ENCODE measurements around the gene TCIRG1. TPM values are rescaled to one million over a fixed set of nuclear protein-coding genes. Genes with fewer than 3 reads are reported as not detected.

The TCIRG1 gene
- polyA plus RNA-seq, 1 donor = 83.1 TPM

DNA sequence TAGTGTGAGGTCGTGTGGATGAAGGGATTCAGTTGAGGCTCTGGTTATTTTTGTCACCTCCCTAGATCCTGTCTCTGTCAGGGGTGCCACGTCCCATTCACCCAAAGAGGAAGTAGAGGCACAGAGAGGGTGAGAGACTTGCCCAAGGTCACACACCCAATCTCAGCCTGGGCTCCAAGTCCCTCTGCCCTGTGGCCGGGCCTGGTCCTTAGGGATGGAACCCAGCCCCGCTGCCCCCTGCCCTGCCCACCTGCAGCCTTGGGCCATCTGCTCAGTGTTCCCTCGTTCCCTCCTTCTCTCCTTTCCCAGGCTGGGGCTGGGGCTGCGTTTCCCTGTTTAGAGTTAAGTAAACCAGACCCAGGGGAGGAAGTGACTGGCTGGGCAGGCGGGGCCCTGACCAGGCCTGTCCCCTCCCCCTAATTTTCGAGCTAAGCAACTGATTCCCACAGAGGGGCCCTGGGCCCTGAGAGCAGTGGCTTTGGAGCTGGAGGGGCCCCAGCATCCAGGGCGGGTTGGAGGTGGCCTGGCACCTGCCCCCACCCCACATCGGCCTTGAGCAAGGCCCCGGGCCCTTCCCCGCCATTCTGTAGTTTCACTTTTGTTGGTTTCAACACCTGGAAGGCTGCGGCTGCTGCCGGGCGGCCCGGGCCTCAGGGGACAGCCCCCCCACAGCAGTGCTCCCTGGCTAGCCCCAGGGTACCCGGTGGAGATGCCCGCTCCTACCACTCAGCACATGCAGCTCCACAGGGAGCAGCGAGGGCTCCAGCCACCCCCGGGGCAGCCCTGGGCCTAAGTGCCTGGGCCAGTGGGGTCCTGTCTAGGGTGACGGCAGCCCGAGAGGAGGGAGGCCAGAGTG, 1.5 kb downstream of the TCIRG1 start:
- Histone ChIP-seq H3K27me3 (ENCODE audit: control insufficient read depth, insufficient read depth, low read length) (no peaks in the 10 kb centered on the region), H3K27ac (ENCODE audit: low read length) (peak overlapping the region; percentile 71), H3K9me3 (ENCODE audit: control insufficient read depth, low read depth, low read length) (no peaks in the 10 kb centered on the region), H3K36me3 (ENCODE audit: control insufficient read depth, insufficient read depth, low read length) (peaks cover 39% of the 10 kb centered on the region), H3K4me1 (ENCODE audit: control insufficient read depth, insufficient read depth, low read length) (peaks cover 38% of the 10 kb centered on the region), H3K4me3 (ENCODE audit: low read length) (peak overlapping the region; percentile 81)
- no CpG with 5 or more reads among the region's 22 CpGs for WGBS (ENCODE audit: insufficient coverage, low lambda C conversion rate)
- DNase-seq = peak; percentile 52 to 85

DNA sequence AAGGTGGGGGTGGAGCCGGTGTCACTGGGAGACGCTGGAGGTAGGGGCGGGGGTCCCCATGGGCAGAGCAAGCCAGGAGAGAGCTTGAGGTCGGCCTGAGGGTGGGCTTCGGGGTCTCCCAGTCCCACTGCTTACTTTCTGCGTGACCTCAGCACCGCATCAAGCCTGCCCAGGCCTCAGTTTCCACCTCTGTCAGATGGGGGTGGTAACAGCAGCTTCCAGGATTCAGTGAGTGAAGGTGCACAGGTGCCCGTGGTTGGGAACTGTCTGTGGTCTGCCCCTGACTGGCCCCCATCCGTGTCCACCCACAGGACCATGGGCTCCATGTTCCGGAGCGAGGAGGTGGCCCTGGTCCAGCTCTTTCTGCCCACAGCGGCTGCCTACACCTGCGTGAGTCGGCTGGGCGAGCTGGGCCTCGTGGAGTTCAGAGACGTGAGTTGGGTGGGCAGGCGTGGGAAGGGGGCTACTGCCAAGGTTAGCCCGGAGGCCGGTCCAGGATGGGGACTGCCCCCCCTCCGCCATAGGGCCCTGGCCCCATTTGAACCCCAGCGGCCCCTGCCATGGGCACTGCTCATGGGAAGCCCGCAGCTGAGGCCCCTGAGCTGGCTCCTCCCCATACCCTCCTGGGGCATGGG, 2.2 kb downstream of the TCIRG1 start:
- no CpG with 5 or more reads among the region's 23 CpGs for WGBS (ENCODE audit: insufficient coverage, low lambda C conversion rate)
- peak overlapping the region; percentile 81 for H3K4me3 ChIP-seq (ENCODE audit: low read length)
- H3K9me3 ChIP-seq (ENCODE audit: control insufficient read depth, low read depth, low read length) = no peaks in the 10 kb centered on the region
- DNase-seq = no peak
- no peaks in the 10 kb centered on the region for H3K27me3 ChIP-seq (ENCODE audit: control insufficient read depth, insufficient read depth, low read length)
- peaks cover 38% of the 10 kb centered on the region for H3K4me1 ChIP-seq (ENCODE audit: control insufficient read depth, insufficient read depth, low read length)
- H3K27ac ChIP-seq (ENCODE audit: low read length) = peak overlapping the region; percentile 71
- H3K36me3 ChIP-seq (ENCODE audit: control insufficient read depth, insufficient read depth, low read length) = peaks cover 44% of the 10 kb centered on the region

DNA sequence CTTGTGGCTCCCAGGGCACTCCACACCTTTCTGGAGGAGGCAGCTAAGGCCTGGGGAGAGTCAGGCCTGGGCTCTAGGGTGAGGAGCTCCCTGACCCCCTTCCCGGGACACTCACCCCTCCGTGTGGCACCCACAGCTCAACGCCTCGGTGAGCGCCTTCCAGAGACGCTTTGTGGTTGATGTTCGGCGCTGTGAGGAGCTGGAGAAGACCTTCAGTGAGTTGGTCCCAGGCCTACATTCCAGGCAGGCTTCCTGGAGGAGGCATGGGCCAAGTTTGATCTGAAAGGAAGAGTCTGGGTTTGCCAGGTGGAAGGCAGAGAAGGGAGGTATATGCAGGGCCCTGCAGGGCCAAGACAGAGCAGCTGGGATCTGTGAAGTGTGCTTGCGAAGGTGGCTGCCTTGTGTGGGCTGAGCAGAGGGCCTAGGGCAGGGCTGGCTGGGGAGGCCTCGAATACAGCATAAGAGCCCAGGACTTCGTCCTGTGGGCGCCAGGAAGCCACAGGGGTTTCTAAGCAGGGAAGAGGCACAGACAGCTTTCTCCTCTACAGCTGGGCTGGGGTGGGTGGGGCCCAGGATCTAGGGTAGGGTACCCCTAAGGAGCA, 2.9 kb downstream of the TCIRG1 start:
- Histone ChIP-seq H3K27ac (ENCODE audit: low read length) (no peak overlapping the region), H3K9me3 (ENCODE audit: control insufficient read depth, low read depth, low read length) (no peaks in the 10 kb centered on the region), H3K4me3 (ENCODE audit: low read length) (no peak overlapping the region), H3K4me1 (ENCODE audit: control insufficient read depth, insufficient read depth, low read length) (peaks cover 38% of the 10 kb centered on the region), H3K36me3 (ENCODE audit: control insufficient read depth, insufficient read depth, low read length) (peaks cover 46% of the 10 kb centered on the region), H3K27me3 (ENCODE audit: control insufficient read depth, insufficient read depth, low read length) (no peaks in the 10 kb centered on the region)
- no CpG with 5 or more reads among the region's 12 CpGs for WGBS (ENCODE audit: insufficient coverage, low lambda C conversion rate)
- DNase-seq = no peak

DNA sequence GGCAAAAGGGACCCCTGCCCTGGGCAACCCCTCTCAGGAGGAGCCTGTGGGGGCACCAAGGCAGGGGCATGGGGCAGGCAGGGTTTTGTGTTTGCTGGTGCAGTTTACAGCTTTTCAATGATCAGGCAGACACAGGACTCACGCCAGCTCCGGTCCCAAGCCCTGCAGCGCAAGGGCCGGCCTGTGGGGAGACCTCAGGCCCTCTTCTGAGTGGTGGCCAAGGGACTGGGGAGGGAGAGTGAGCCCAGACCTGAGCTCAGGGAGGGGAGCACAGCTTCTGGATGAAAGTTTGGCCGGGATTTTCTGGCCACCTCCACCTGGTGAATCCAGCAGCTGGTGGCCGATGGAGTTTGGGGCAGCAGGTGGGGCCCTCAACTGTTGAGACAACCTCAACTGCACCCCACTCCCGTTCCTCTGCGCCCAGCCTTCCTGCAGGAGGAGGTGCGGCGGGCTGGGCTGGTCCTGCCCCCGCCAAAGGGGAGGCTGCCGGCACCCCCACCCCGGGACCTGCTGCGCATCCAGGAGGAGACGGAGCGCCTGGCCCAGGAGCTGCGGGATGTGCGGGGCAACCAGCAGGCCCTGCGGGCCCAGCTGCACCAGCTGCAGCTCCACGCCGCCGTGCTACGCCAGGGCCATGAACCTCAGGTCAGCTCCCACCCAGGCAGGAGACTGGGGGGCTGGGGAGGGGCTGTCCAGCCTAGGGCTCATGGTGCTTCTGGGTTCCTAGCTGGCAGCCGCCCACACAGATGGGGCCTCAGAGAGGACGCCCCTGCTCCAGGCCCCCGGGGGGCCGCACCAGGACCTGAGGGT, 3.6 kb downstream of the TCIRG1 start:
- Histone ChIP-seq H3K36me3 (ENCODE audit: control insufficient read depth, insufficient read depth, low read length) (peaks cover 46% of the 10 kb centered on the region), H3K9me3 (ENCODE audit: control insufficient read depth, low read depth, low read length) (no peaks in the 10 kb centered on the region), H3K4me1 (ENCODE audit: control insufficient read depth, insufficient read depth, low read length) (peaks cover 38% of the 10 kb centered on the region), H3K27ac (ENCODE audit: low read length) (peak overlapping the region; percentile 38), H3K4me3 (ENCODE audit: low read length) (no peak overlapping the region), H3K27me3 (ENCODE audit: control insufficient read depth, insufficient read depth, low read length) (no peaks in the 10 kb centered on the region)
- no peak for DNase-seq
- no CpG with 5 or more reads among the region's 27 CpGs for WGBS (ENCODE audit: insufficient coverage, low lambda C conversion rate)

DNA sequence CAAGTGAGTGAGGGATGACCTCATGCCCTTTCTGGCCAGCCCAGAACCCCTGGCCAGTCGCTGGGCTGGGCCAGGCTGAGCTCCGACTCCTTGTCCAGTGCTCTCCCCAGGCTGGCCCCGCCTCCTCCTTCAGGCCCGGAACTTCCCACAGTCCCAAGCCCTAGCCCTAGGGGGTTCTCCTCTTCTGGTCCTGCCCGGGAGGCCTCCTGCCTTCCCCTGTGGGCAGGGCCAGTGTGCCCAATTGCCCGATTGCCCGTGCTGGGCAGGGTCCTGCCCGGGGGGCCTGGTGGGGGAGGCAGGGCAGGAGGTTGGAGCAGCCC, 4.2 kb downstream of the TCIRG1 start:
- Histone ChIP-seq H3K36me3 (ENCODE audit: control insufficient read depth, insufficient read depth, low read length) (peaks cover 52% of the 10 kb centered on the region), H3K27me3 (ENCODE audit: control insufficient read depth, insufficient read depth, low read length) (no peaks in the 10 kb centered on the region), H3K27ac (ENCODE audit: low read length) (peak overlapping the region; percentile 38), H3K4me1 (ENCODE audit: control insufficient read depth, insufficient read depth, low read length) (peaks cover 33% of the 10 kb centered on the region), H3K4me3 (ENCODE audit: low read length) (no peak overlapping the region), H3K9me3 (ENCODE audit: control insufficient read depth, low read depth, low read length) (no peaks in the 10 kb centered on the region)
- WGBS (ENCODE audit: insufficient coverage, low lambda C conversion rate) = no CpG with 5 or more reads among the region's 8 CpGs
- DNase-seq = no peak

DNA sequence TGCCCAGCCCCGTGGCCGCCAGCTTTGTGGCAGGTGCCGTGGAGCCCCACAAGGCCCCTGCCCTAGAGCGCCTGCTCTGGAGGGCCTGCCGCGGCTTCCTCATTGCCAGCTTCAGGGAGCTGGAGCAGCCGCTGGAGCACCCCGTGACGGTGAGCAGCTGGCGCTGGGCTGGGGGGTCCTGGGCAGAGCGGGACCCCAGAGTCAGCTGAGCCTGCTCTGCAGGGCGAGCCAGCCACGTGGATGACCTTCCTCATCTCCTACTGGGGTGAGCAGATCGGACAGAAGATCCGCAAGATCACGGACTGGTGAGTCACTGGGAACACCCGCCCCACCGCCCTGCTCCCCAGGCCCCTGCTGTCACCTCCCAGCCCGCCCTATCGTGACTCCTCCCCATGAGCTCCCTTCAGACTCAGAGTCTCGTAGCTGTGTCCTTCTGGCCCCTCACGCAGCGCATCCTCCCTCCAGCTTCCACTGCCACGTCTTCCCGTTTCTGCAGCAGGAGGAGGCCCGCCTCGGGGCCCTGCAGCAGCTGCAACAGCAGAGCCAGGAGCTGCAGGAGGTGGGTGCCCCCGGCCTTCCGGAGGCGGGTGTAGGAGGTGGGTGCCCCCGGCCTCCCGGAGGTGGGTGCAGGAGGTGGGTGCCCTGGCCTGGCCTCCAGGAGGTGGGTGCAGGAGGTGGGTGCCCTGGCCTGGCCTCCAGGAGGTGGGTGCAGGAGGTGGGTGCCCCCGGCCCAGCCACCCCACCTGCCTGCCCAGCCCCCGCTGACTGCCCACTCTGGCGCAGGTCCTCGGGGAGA, 4.7 kb downstream of the TCIRG1 start:
- H3K4me1 ChIP-seq (ENCODE audit: control insufficient read depth, insufficient read depth, low read length) = peaks cover 27% of the 10 kb centered on the region
- no CpG with 5 or more reads among the region's 36 CpGs for WGBS (ENCODE audit: insufficient coverage, low lambda C conversion rate)
- H3K9me3 ChIP-seq (ENCODE audit: control insufficient read depth, low read depth, low read length) = no peaks in the 10 kb centered on the region
- H3K27ac ChIP-seq (ENCODE audit: low read length) = peak overlapping the region; percentile 38
- peaks cover 55% of the 10 kb centered on the region for H3K36me3 ChIP-seq (ENCODE audit: control insufficient read depth, insufficient read depth, low read length)
- no peak overlapping the region for H3K4me3 ChIP-seq (ENCODE audit: low read length)
- DNase-seq = peak; percentile 48 to 65
- H3K27me3 ChIP-seq (ENCODE audit: control insufficient read depth, insufficient read depth, low read length) = no peaks in the 10 kb centered on the region

DNA sequence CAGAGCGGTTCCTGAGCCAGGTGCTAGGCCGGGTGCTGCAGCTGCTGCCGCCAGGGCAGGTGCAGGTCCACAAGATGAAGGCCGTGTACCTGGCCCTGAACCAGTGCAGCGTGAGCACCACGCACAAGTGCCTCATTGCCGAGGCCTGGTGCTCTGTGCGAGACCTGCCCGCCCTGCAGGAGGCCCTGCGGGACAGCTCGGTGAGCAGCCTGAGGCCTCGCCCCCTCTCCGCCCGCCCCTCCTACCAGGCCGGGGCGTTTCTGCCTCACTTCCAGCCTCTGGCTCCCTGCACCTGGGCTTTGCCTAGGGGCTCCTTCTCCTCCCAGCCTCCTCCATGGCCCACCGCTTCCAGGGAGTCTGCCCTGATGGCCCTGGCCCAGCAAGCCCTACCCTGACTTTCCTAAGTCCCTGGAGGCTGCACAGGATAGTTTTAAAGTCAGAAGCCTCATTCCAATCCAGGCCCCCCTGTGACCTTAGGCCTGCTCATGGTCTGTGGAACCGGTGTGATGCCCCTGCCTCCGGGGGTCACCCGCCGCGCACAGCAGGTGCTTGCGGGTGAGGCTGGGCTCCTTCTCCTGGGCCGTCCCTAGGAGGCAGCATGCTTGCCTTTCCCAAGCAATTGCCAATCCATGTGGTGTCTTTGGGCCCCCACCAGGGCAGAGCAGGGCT, 5.5 kb downstream of the TCIRG1 start:
- no peaks in the 10 kb centered on the region for H3K27me3 ChIP-seq (ENCODE audit: control insufficient read depth, insufficient read depth, low read length)
- WGBS (ENCODE audit: insufficient coverage, low lambda C conversion rate) = no CpG with 5 or more reads among the region's 24 CpGs
- peaks cover 23% of the 10 kb centered on the region for H3K4me1 ChIP-seq (ENCODE audit: control insufficient read depth, insufficient read depth, low read length)
- DNase-seq = no peak
- peaks cover 4% of the 10 kb centered on the region for H3K9me3 ChIP-seq (ENCODE audit: control insufficient read depth, low read depth, low read length)
- H3K4me3 ChIP-seq (ENCODE audit: low read length) = no peak overlapping the region
- peaks cover 63% of the 10 kb centered on the region for H3K36me3 ChIP-seq (ENCODE audit: control insufficient read depth, insufficient read depth, low read length)
- H3K27ac ChIP-seq (ENCODE audit: low read length) = no peak overlapping the region

DNA sequence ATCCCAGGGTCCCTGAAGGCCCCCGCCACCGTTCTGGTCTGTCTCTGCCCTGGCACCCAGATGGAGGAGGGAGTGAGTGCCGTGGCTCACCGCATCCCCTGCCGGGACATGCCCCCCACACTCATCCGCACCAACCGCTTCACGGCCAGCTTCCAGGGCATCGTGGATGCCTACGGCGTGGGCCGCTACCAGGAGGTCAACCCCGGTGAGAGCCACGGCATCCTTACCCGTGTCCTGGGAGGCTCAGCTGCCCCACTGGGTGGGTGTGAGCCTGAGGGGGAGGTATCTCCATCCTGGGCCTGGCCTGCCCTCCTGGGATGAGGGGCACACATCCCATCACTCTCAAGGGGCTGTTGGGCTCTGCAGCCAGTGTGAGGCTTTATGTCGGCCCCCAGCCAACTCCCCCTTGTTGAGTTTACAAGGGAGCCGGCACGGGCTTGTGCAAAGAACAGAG, 6.1 kb downstream of the TCIRG1 start:
- whole genome bisulfite sequencing (ENCODE audit: insufficient coverage, low lambda C conversion rate) = no CpG with 5 or more reads among the region's 18 CpGs
- no peak overlapping the region for H3K4me3 ChIP-seq (ENCODE audit: low read length)
- no peaks in the 10 kb centered on the region for H3K27me3 ChIP-seq (ENCODE audit: control insufficient read depth, insufficient read depth, low read length)
- H3K27ac ChIP-seq (ENCODE audit: low read length) = no peak overlapping the region
- peaks cover 17% of the 10 kb centered on the region for H3K4me1 ChIP-seq (ENCODE audit: control insufficient read depth, insufficient read depth, low read length)
- H3K36me3 ChIP-seq (ENCODE audit: control insufficient read depth, insufficient read depth, low read length) = peaks cover 69% of the 10 kb centered on the region
- peaks cover 5% of the 10 kb centered on the region for H3K9me3 ChIP-seq (ENCODE audit: control insufficient read depth, low read depth, low read length)
- DNase-seq = no peak

DNA sequence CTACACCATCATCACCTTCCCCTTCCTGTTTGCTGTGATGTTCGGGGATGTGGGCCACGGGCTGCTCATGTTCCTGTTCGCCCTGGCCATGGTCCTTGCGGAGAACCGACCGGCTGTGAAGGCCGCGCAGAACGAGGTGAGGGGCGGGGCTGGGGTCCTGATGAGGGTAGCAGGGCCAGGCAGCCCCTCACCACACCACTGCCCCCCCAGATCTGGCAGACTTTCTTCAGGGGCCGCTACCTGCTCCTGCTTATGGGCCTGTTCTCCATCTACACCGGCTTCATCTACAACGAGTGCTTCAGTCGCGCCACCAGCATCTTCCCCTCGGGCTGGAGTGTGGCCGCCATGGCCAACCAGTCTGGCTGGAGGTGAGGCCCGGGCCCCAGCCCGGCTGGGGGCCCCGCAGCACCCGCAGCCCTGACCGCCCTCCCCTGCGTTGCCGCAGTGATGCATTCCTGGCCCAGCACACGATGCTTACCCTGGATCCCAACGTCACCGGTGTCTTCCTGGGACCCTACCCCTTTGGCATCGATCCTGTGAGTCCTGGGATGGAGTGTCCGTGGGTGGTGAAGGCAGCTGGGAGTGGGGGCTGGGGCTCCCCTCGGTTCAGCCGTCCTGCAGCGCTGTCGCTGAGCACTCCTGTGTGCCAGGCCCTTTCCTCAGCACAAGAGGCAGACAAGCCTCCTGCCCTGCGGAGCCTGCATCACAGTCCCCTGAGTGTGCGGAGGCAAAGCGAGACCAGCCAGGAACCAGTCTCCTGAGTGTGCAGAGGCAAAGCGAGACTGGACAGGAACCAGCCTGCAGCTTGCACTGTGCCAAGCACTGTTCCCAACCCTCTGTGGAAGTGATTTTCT, 8.8 kb downstream of the TCIRG1 start:
- Histone ChIP-seq H3K36me3 (ENCODE audit: control insufficient read depth, insufficient read depth, low read length) (peaks cover 81% of the 10 kb centered on the region), H3K4me1 (ENCODE audit: control insufficient read depth, insufficient read depth, low read length) (peaks cover 6% of the 10 kb centered on the region), H3K27ac (ENCODE audit: low read length) (no peak overlapping the region), H3K27me3 (ENCODE audit: control insufficient read depth, insufficient read depth, low read length) (no peaks in the 10 kb centered on the region), H3K9me3 (ENCODE audit: control insufficient read depth, low read depth, low read length) (peaks cover 5% of the 10 kb centered on the region), H3K4me3 (ENCODE audit: low read length) (no peak overlapping the region)
- DNase-seq = no peak
- 80% methylated on average over 3 of the region's 37 CpGs for WGBS (ENCODE audit: insufficient coverage, low lambda C conversion rate)
